OCI-LY7 (cell line): ENCODE results near the gene KCNQ1. TPM values are rescaled to one million over a fixed set of nuclear protein-coding genes. Genes with fewer than 3 reads are reported as not detected.

ENCODE experiments used
- BruUV-seq: library from RNA; stranded (reverse); fragments of 400-500 nt; replicated peaks from 2 replicates; lab custom pipeline; 2021; lab: Mats Ljungman, UMichigan
- CTCF ChIA-PET: fragments of 300-600 bp; sonication (Branson Sonifier 250); formaldehyde crosslinking; loops from one replicate; lab custom pipeline; 2022; ENCODE audit warnings: antibody characterized with exemption; ENCODE audit not compliant: unreplicated experiment; lab: Charles Lee
- POLR2A ChIA-PET: fragments of 300-600 bp; sonication (Branson Sonifier 250); formaldehyde crosslinking; loops from one replicate; lab custom pipeline; 2022; ENCODE audit warnings: antibody characterized with exemption; lab: Charles Lee
- DNase-seq: peaks from one replicate; pipeline ENCODE4 v3.0.0-alpha.2; 2015; ENCODE audit warnings: low spot score
- H2AFZ ChIP-seq: fragments of 200-600 bp; sonication (generic), shearing (Covaris generic); 2 replicates; pipeline ENCODE4 v1.6.1; 2014; ENCODE audit warnings: mild to moderate bottlenecking, antibody characterized with exemption, low read length, moderate library complexity
- H3K27ac ChIP-seq: fragments of 200-600 bp; sonication (generic); 2 replicates; pipeline ENCODE4 v1.5.1; 2014; ENCODE audit warnings: mixed run types, low read depth, mild to moderate bottlenecking, moderate library complexity, low read length, inconsistent platforms; ENCODE audit not compliant: poor library complexity, severe bottlenecking
- H3K36me3 ChIP-seq: fragments of 200-600 bp; sonication (generic); 2 replicates; pipeline ENCODE4 v1.6.1; 2014; ENCODE audit warnings: mild to moderate bottlenecking, antibody characterized with exemption, low read length, moderate library complexity, mixed read lengths; ENCODE audit not compliant: insufficient read depth
- H3K4me1 ChIP-seq: fragments of 200-600 bp; sonication (generic); 2 replicates; pipeline ENCODE4 v1.5.1; 2014; ENCODE audit warnings: mild to moderate bottlenecking, low read length; ENCODE audit not compliant: insufficient read depth, poor library complexity, severe bottlenecking
- H3K4me2 ChIP-seq: fragments of 200-600 bp; sonication (generic); 2 replicates; pipeline ENCODE4 v1.6.1; 2014; ENCODE audit warnings: mild to moderate bottlenecking, low read length
- H3K4me3 ChIP-seq: fragments of 200-600 bp; sonication (generic); 2 replicates; pipeline ENCODE4 v1.5.1; 2014; ENCODE audit warnings: mild to moderate bottlenecking, low read depth, low read length; ENCODE audit not compliant: poor library complexity, severe bottlenecking
- H3K79me2 ChIP-seq: fragments of 200-600 bp; sonication (generic); 2 replicates; pipeline ENCODE4 v1.6.1; 2016; ENCODE audit warnings: low read depth, mild to moderate bottlenecking, low read length, moderate library complexity, mixed read lengths; ENCODE audit not compliant: insufficient read depth
- H3K9me2 ChIP-seq: fragments of 200-600 bp; sonication (generic); 2 replicates; pipeline ENCODE4 v1.6.1; 2016; ENCODE audit warnings: mild to moderate bottlenecking, low read length, mixed read lengths; ENCODE audit not compliant: insufficient read depth
- H3K9me3 ChIP-seq: fragments of 200-600 bp; sonication (generic); 2 replicates; pipeline ENCODE4 v1.6.1; 2014; ENCODE audit warnings: mild to moderate bottlenecking, mixed run types, low read length, mixed read lengths
- H4K20me1 ChIP-seq: fragments of 200-600 bp; sonication (generic); 2 replicates; pipeline ENCODE4 v1.6.1; 2014; ENCODE audit warnings: mild to moderate bottlenecking, antibody characterized with exemption, low read length, moderate library complexity, mixed read lengths; ENCODE audit not compliant: insufficient read depth
- CTCF ChIP-seq: fragments of 200-600 bp; sonication (generic); conservative IDR thresholded peaks from 2 replicates; pipeline ENCODE4 v1.5.1; 2014; ENCODE audit warnings: mild to moderate bottlenecking, antibody characterized with exemption, low read length, moderate library complexity, mixed read lengths
- EZH2phosphoT487 ChIP-seq: fragments of 200-600 bp; sonication (generic); IDR thresholded peaks from 2 replicates; pipeline ENCODE4 v1.6.1; 2018; ENCODE audit warnings: low read depth, borderline replicate concordance, mild to moderate bottlenecking, mixed run types, antibody characterized with exemption, low read length, moderate library complexity, mixed read lengths
- intact Hi-C: fragments of 100-400 bp; cut with micrococcal nuclease; formaldehyde crosslinking; loops from one replicate; pipeline ENCODE4 v1.10.0; 2022; ENCODE audit not compliant: unreplicated experiment
- total RNA-seq, 2 experiments: library from RNA; depleted of rRNA in 1 of 2; stranded (reverse); fragments of >200 nt in 1 of 2; shearing (Covaris generic) in 1 of 2; gene quantifications; 2 replicates each; pipeline ENCODE4 v1.2.3, GENCODE V29; 2014 to 2022

Gene KCNQ1
- total RNA-seq, 2 experiments from 2014 or later: 0.22 to 1.3 TPM

- H3K9me2 ChIP-seq: no peaks in the 10 kb centered on the region
- no peak for DNase-seq
- no peak overlapping the region for H2AFZ ChIP-seq
- CTCF ChIA-PET: no interaction called here
- POLR2A ChIA-PET: no interaction called here
- no peaks in the 10 kb centered on the region for H3K4me1 ChIP-seq
- H3K27ac ChIP-seq: no peak overlapping the region
- H3K9me3 ChIP-seq: no peaks in the 10 kb centered on the region
- TF ChIP-seq EZH2phosphoT487 (no peak), CTCF (no peak)
- H4K20me1 ChIP-seq: no peaks in the 10 kb centered on the region; the same call in 1 of the 2 replicates
- H3K79me2 ChIP-seq: no peaks in the 10 kb centered on the region
- H3K4me3 ChIP-seq: no peak overlapping the region
- intact Hi-C loops: no loop called here
- no TSS peak for BruUV-seq
- H3K4me2 ChIP-seq: no peak overlapping the region
- H3K36me3 ChIP-seq: no peaks in the 10 kb centered on the region
These were observed 278.1 kb downstream of the KCNQ1 start for GRCh38 chr11:2722955-2723354.

DNA sequence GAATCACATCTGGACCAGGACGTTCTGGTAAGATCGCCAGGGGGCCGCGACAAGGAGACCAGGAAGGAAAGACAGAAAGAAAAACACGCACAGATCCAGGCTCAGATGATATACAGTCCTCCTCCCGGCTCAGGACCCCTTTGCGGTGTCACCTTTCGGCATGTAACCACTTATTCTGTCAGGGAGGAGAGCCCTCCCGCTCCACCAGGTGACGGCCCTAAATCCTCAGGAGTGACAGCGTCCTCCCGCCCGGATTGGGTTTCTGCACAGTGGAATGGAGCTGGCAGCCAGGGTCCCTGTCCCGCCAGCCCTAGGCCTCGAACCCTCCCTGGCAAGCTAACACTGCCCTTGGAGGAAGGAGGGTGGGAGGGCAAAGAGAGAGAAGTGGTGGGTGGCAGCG lies 279.3 kb downstream of the KCNQ1 start:
- TF ChIP-seq EZH2phosphoT487 (no peak), CTCF (no peak)
- POLR2A ChIA-PET: no interaction called here

GRCh38 chr11:2724653-2725367 lies 280.0 kb downstream of the KCNQ1 start:
- CTCF ChIA-PET: no interaction called here
- H3K36me3 ChIP-seq: no peaks in the 10 kb centered on the region
- TF ChIP-seq EZH2phosphoT487 (no peak), CTCF (no peak)
- H3K4me2 ChIP-seq: no peak overlapping the region
- intact Hi-C loops: no loop called here
- no peaks in the 10 kb centered on the region for H3K9me2 ChIP-seq
- POLR2A ChIA-PET: no interaction called here
- H3K4me1 ChIP-seq: no peaks in the 10 kb centered on the region
- no peaks in the 10 kb centered on the region; the same call in 1 of the 2 replicates for H4K20me1 ChIP-seq
- DNase-seq: no peak
- no peak overlapping the region for H3K4me3 ChIP-seq
- no peak overlapping the region for H3K27ac ChIP-seq
- H3K9me3 ChIP-seq: no peaks in the 10 kb centered on the region
- no TSS peak for BruUV-seq
- H2AFZ ChIP-seq: no peak overlapping the region
- no peaks in the 10 kb centered on the region for H3K79me2 ChIP-seq

More for the DNA sequence above, 279.3 kb downstream of the KCNQ1 start:
- Histone ChIP-seq H3K9me3 (no peaks in the 10 kb centered on the region), H2AFZ (no peak overlapping the region), H3K9me2 (no peaks in the 10 kb centered on the region), H3K4me2 (no peak overlapping the region), H3K36me3 (no peaks in the 10 kb centered on the region), H3K27ac (no peak overlapping the region), H3K4me1 (no peaks in the 10 kb centered on the region), H3K79me2 (no peaks in the 10 kb centered on the region), H4K20me1 (no peaks in the 10 kb centered on the region; the same call in 1 of the 2 replicates), H3K4me3 (no peak overlapping the region)
- CTCF ChIA-PET: no interaction called here
- DNase-seq: no peak
- BruUV-seq: no TSS peak
- intact Hi-C loops: no loop called here
